GM12891 (cell line): ENCODE data around the gene ROBO4.

Experiments
- DNase-seq: peaks from one replicate; pipeline ENCODE4 v3.0.0; 2011; ENCODE audit warnings: low spot score; ENCODE audit not compliant: insufficient read length
- FAIRE-seq: peaks from 2 replicates; lab custom pipeline; 2011; peaks lifted over from hg19 to GRCh38; lab: Jason Lieb, UNC
- PAX5 ChIP-seq: IDR thresholded peaks from 2 replicates; pipeline ENCODE4 v1.6.1; 2011; ENCODE audit warnings: low read length, moderate library complexity, mild to moderate bottlenecking; ENCODE audit not compliant: insufficient read depth, severe bottlenecking
- POLR2A ChIP-seq: IDR thresholded peaks from 2 replicates; pipeline ENCODE4 v1.6.1; 2011; ENCODE audit warnings: low read depth, low read length, control low read depth
- POLR2AphosphoS5 ChIP-seq: IDR thresholded peaks from 2 replicates; pipeline ENCODE4 v1.6.1; 2011; ENCODE audit warnings: low read depth, low read length, control low read depth
- POU2F2 ChIP-seq: IDR thresholded peaks from 2 replicates; pipeline ENCODE4 v1.6.1; 2011; ENCODE audit warnings: low read depth, mild to moderate bottlenecking, control low read depth, low read length, moderate library complexity
- SPI1 ChIP-seq: IDR thresholded peaks from 2 replicates; pipeline ENCODE4 v1.6.1; 2011; ENCODE audit warnings: low read depth, low read length, control low read depth
- TAF1 ChIP-seq: IDR thresholded peaks from 2 replicates; pipeline ENCODE4 v1.6.1; 2011; ENCODE audit warnings: low read depth, low read length, control low read depth

ROBO4 gene

DNA sequence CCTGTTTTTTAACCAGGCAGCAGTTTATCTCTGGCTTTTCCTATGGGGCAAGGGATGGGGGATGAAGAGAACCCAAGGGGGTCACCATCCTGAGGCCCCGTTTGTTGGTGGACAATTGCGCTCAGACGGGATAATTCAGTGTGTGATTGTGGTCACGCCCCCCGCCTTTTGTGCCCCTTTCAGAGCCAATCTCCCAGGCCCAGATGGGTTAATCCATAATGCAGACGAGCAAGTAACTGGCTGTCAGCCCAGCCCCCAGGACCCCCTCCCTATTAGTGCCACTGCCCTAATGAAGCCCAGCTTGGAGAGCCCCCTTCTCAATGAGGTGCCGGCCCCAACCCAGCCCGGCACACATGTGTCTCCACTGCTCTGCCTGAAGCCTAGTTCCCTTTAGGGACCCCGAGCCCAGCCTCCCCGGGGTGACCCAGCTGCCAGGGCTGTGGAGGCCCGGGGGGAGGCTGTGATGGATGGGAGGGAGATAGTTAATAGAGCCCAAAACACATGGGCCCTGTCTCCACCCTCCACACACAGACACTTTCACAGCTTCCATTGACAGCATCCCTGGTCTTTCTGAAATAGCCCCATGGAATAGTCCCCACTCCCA, 51.5 kb downstream of the ROBO4 start:
- FAIRE-seq (no peak), DNase-seq (no peak)
- TF ChIP-seq POU2F2 (no peak), SPI1 (no peak), PAX5 (no peak), TAF1 (no peak), POLR2AphosphoS5 (no peak), POLR2A (no peak)

DNA sequence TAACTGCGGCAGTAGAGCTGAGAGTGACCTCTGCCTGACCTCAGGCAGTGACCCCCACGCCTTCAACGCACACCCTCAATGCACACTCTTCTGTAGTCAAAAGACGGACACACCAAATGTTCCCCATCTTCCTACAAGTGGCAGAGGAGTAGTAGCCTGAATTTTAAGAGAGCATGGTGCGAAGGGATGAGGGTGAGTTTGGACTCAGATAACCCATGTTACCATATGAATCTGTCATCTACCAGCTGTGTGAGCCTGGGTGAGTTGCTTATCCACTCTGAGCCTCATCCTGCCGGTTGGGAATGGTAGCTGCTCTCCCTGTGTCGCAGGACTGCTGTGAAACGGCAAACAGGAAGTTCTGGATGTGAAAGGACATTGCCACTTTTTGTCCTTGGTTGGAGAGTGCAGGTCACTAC, 53.0 kb downstream of the ROBO4 start:
- no peak for DNase-seq
- FAIRE-seq = no peak
- no peak for TF ChIP-seq TAF1
- no peak for TF ChIP-seq POU2F2

DNA sequence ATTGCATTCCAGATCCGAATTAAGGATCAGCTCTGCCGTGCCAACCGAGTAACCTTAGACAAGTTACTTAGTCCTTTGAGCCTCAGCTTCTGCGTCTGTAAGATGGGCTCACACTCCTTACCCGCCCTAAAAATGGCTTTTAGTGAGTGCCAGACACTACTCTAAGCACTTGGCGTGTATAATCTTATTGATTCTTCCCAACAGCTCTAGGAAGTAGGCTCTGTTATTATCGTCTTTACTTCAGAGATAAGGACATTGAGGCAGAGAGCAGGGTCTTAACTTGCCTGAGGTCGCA, 54.1 kb downstream of the ROBO4 start:
- DNase-seq = no peak
- no peak for FAIRE-seq
- TF ChIP-seq POU2F2 = no peak
- TF ChIP-seq SPI1 = no peak
- TF ChIP-seq TAF1 = no peak
- no peak for TF ChIP-seq POLR2A
- no peak for TF ChIP-seq PAX5

DNA sequence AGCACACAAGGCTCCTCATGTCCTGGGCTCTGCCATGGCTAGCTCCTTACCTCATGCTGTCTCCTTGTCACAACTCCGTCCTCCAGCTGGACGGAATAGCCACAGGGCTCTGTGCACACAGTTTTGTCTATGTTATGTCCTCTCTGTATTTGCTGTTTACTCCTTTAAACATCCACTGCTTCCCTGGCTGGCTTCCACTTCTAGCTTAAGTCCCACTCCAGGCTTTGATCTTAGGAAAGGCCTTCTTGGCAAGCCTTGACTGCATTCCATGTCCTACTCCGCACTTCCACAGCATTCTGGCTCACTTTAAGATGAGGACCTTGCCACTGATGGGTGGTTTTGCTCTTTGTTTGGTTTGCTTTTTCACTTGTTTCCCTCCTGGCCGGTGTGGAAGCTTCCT, 55.4 kb downstream of the ROBO4 start:
- TF ChIP-seq TAF1 = no peak
- no peak for TF ChIP-seq POLR2AphosphoS5
- no peak for TF ChIP-seq SPI1
- no peak for TF ChIP-seq POLR2A
- no peak for TF ChIP-seq PAX5
- TF ChIP-seq POU2F2 = no peak
- FAIRE-seq (no peak), DNase-seq (no peak)

DNA sequence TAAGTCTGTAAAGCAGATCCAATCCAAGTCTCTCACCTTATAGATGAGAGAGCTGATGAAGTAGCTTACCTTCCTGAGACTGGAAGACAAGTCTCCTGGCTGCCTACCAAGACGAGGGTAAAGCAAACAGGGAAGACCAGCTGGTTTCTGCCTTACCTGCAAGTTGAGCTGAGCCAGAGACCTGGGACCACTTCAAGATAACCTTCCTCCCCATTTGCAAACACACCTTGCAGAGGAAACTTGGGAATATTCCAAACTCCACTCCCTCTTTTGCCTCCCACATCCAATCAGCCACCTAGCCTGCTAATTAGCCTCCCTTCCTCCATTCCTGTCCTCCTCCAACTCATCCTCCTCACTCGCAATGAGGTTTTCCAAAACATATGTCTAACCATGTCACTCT, 55.8 kb downstream of the ROBO4 start:
- FAIRE-seq (no peak), DNase-seq (no peak)
- no peak for TF ChIP-seq POU2F2
- no peak for TF ChIP-seq POLR2AphosphoS5
- TF ChIP-seq TAF1 = no peak
- no peak for TF ChIP-seq POLR2A
- no peak for TF ChIP-seq SPI1
- TF ChIP-seq PAX5 = no peak

DNA sequence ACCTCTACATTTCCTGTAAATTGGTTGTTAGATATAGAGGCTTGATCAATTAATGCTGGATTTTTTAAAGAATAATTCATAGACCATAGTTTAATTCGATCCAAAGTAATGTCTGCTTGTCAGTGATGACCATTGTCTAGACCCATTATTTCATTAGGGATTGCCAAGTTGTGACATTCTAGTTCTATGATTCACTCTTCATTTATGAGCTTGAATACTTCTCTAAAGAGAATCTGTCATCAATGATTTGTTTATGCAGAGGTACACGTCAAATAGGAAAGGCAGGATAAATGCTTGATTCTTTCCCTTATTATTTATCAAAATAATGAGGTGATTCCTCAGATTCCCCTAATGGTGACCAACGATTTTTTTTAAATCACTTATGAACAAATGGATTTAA, 56.5 kb downstream of the ROBO4 start:
- no peak for DNase-seq
- TF ChIP-seq PAX5 (no peak), POU2F2 (no peak), TAF1 (no peak), POLR2AphosphoS5 (no peak), POLR2A (no peak), SPI1 (no peak)
- no peak for FAIRE-seq

DNA sequence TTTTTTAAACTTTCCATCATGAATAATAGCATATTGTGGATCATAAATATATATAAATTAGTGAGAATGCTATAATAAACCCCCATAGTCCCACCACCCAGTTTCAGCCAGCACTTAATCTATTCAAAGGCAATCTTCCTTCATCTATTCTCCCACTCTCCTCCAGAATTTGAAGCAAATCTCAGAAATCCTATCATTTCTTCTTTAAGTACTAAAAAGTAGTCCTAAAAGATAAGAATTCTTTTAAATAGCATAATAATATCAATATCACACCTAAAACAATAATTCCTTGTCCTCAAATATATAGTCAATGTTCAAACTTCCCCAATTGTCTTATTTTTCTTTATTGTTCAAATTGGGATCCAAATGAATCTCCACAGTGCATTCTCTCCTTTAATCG, 57.0 kb downstream of the ROBO4 start:
- DNase-seq (no peak), FAIRE-seq (no peak)
- TF ChIP-seq SPI1 (no peak), POLR2AphosphoS5 (no peak), PAX5 (no peak), POU2F2 (no peak), TAF1 (no peak), POLR2A (no peak)

DNA sequence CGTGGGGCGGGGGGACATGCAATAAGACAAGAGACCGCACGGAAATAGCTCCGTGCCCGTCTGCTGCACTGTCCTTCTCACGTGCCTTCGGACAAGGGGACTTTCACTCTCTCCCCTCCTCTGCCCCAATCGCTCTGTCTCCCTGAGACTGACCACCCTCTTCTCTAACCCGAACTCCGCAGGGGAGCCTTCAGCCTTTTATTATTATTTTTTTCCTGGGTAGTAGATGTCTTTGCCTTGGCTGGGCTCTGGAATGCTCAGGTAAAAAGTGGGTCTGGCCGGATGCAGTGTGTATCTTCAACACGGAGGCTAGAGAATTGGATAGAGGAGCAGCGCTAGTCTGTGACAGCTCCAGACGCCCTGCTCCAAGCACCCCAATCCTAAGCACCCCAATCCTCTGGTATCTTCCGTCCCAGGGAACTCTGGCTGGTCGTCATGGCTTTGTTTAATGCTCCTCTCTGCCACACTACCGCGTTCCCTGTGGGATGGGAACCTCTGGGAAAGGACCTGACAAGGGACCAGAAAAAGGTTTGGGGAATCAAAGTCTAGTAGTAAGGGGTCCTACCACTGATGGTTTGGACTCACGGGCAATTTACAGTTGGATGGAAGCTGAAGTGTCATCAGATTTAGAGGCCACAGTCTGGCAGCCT, 57.6 kb downstream of the ROBO4 start:
- TF ChIP-seq POU2F2 (no peak), POLR2AphosphoS5 (no peak), TAF1 (no peak), PAX5 (no peak), SPI1 (no peak), POLR2A (no peak)
- DNase-seq = no peak
- FAIRE-seq = no peak

DNA sequence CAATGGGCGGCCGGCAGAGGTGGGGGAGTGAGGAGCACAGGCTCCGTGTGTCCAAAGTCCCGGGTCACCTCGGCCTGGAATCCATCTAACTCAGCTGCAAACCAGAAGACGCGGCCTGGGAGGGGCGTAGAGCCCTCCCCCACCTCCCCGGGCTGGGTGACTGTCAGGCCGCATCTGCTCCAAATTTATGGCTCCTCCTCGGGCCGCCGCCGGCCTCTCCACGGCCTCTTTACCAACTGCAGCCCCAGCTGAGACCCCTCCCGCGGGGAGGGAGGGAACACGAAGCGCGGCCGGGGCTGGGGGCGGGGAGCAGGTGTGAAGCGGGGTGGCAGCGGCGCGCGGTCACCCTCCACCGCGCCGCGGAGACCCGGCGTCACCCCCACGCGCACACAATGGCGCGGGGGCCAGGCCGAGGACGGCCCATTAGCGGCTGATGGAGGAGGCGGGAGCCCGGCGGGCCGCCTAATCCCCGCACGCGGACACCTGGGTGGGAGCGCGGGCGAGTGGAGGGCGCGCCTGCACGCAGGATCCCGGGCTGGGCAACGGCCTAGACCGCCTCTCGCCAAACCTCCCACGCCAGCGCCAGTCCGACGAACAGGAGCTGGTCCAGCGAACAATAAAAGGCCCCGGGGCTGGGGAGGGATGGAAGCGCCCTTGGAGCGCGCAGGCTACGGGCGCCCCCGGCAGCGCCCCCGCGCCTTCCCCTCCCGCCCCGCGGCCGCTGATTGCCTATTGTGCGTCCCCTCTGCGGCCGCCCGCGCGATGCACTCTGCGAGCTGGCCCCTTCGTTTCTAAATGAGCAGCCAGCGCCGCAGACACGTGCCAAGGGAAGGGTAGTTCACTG, 58.3 kb downstream of the ROBO4 start:
- DNase-seq (no peak), FAIRE-seq (no peak)
- TF ChIP-seq POU2F2 = no peak
- no peak for TF ChIP-seq POLR2A
- TF ChIP-seq TAF1 = no peak
- TF ChIP-seq POLR2AphosphoS5 = no peak
- no peak for TF ChIP-seq PAX5
- TF ChIP-seq SPI1 = no peak

DNA sequence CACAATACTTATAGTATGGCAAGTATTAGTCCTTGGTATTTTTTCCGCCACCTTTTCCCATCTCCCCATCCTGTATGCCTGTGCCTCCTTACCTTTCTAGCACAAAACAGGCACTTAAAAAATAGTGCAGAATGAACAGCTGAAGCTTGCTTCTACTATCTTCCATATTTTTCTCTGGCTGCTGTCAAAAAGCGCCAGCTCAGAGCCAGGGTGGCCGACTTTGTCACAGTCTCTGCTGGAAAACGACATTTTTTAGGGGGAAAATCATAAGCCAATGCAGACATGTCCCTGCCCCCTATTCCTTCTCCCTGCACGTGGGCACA, 58.9 kb downstream of the ROBO4 start:
- FAIRE-seq (no peak), DNase-seq (no peak)
- TF ChIP-seq POLR2AphosphoS5 = no peak
- no peak for TF ChIP-seq POLR2A
- TF ChIP-seq POU2F2 = no peak
- no peak for TF ChIP-seq SPI1
- TF ChIP-seq TAF1 = no peak
- TF ChIP-seq PAX5 = no peak
